ENCODE measurements around the gene WDR46. TPM values are rescaled to one million over a fixed set of nuclear protein-coding genes. Genes with fewer than 3 reads are reported as not detected.

The WDR46 gene
- total RNA-seq, 1 donor = 99.7 TPM

GRCh38 chr6:33313709-33314514, 24.9 kb upstream of the WDR46 start, which contains the start of gene TAPBP:
Gene TAPBP, minus strand, starts transcription at chr6:33314078. Its CDS starts 37 bp downstream, at chr6:33314041.
- TF ChIP-seq CTCF (IDR thresholded peaks at IDR 0.05; ENCODE audit: insufficient read depth, low read depth, low read length) = no peak
- DNase-seq (ENCODE audit: low read depth) = peak; percentile 78
- peak within 1 kb of the TSS; percentile 75 for H3K4me3 ChIP-seq (ENCODE audit: low read depth, low read length)

GRCh38 chr6:33313105-33313708, 24.2 kb upstream of the WDR46 start:
- no peak for TF ChIP-seq CTCF (IDR thresholded peaks at IDR 0.05; ENCODE audit: insufficient read depth, low read depth, low read length)
- H3K4me3 ChIP-seq (ENCODE audit: low read depth, low read length) = peak overlapping the region; percentile 75
- DNase-seq (ENCODE audit: low read depth) = peak; percentile 36

GRCh38 chr6:33312361-33313104, 23.5 kb upstream of the WDR46 start:
- no peak for TF ChIP-seq CTCF (IDR thresholded peaks at IDR 0.05; ENCODE audit: insufficient read depth, low read depth, low read length)
- DNase-seq (ENCODE audit: low read depth) = peak; percentile 75
- peak overlapping the region; percentile 75 for H3K4me3 ChIP-seq (ENCODE audit: low read depth, low read length)

- TF ChIP-seq CTCF (IDR thresholded peaks at IDR 0.05; ENCODE audit: insufficient read depth, low read depth, low read length) = no peak
- no peak for DNase-seq (ENCODE audit: low read depth)
- H3K4me3 ChIP-seq (ENCODE audit: low read depth, low read length) = no peak overlapping the region
These were observed 17.3 kb upstream of the WDR46 start for GRCh38 chr6:33306356-33306755.

- no peak for DNase-seq (ENCODE audit: low read depth)
These were observed 16.0 kb upstream of the WDR46 start for GRCh38 chr6:33305052-33305451.

More at GRCh38 chr6:33305052-33305451, 16.0 kb upstream of the WDR46 start:
- TF ChIP-seq CTCF (IDR thresholded peaks at IDR 0.05; ENCODE audit: insufficient read depth, low read depth, low read length) = no peak
- H3K4me3 ChIP-seq (ENCODE audit: low read depth, low read length) = no peak overlapping the region
